Measurements from ENCODE around the gene RAMAC. TPM values are rescaled to one million over a fixed set of nuclear protein-coding genes. Genes with fewer than 3 reads are reported as not detected.

Gene RAMAC
- total RNA-seq, 2 donors from 2014 or later, result 37.3 to 40.8 TPM

DNA sequence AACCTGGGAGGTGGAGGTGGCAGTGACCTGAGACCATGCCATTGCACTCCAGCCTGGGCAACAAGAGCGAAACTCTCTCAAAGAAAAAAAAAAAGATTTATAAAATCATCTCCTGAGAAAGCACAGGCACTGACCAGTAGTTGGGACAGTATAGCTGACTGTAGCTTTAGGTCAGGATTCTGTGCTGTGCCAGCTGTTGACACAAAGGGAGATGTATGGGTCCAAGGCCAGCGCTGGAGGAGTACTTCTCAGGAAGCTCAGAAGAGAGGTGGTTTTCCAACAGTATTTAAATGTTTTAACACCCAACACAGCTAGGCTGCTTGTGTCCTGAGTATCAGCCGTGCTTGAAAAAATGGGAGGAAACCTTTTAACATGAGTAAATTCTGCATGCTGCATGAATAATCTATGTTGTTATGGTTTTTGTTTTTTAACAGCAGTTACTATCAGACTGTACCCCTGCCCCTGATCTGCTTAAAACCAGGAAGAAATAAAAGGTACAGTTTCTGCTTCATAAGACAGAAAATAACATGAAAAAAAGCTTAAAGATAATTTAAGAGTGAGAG is 6.5 kb downstream of the RAMAC start:
- TF ChIP-seq, protein P1, sequence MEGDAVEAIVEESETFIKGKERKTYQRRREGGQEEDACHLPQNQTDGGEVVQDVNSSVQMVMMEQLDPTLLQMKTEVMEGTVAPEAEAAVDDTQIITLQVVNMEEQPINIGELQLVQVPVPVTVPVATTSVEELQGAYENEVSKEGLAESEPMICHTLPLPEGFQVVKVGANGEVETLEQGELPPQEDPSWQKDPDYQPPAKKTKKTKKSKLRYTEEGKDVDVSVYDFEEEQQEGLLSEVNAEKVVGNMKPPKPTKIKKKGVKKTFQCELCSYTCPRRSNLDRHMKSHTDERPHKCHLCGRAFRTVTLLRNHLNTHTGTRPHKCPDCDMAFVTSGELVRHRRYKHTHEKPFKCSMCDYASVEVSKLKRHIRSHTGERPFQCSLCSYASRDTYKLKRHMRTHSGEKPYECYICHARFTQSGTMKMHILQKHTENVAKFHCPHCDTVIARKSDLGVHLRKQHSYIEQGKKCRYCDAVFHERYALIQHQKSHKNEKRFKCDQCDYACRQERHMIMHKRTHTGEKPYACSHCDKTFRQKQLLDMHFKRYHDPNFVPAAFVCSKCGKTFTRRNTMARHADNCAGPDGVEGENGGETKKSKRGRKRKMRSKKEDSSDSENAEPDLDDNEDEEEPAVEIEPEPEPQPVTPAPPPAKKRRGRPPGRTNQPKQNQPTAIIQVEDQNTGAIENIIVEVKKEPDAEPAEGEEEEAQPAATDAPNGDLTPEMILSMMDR (conservative IDR thresholded peaks at IDR 0.05), result no peak
- Mint-ChIP-seq H3K4me3 (no peak overlapping the region), H3K36me3 (ENCODE audit: low read depth) (peaks cover 39% of the 10 kb centered on the region), H3K27ac (no peak overlapping the region), H3K4me1 (peaks cover 16% of the 10 kb centered on the region), H3K27me3 (ENCODE audit: insufficient read depth) (peaks cover 2% of the 10 kb centered on the region), H3K9me3 (peaks cover 9% of the 10 kb centered on the region)
- peaks cover 23% of the 10 kb centered on the region for H3K36me3 ChIP-seq (ENCODE audit: control insufficient read depth, insufficient read depth, low read length)
- H3K27me3 ChIP-seq (ENCODE audit: control insufficient read depth, insufficient read depth, low read length, poor library complexity, severe bottlenecking), result no peaks in the 10 kb centered on the region
- peaks cover 5% of the 10 kb centered on the region for H3K4me1 ChIP-seq (ENCODE audit: control insufficient read depth, insufficient read depth, low read length)
- no peak for DNase-seq
- no peak overlapping the region for H3K4me3 ChIP-seq (ENCODE audit: low read length)
- no peak overlapping the region for H3K27ac ChIP-seq (ENCODE audit: low read depth, low read length)
- 90 to 93% methylated on average over 2 of the region's 3 CpGs for WGBS, 2 experiments (ENCODE audit: insufficient coverage in 1 of 2, insufficient read length in 1 of 2)
- no peak overlapping the region for H3K9ac ChIP-seq (ENCODE audit: extremely low read depth, low read length, poor library complexity, severe bottlenecking)
- no peaks in the 10 kb centered on the region for H3K9me3 ChIP-seq (ENCODE audit: control insufficient read depth, low read length)

DNA sequence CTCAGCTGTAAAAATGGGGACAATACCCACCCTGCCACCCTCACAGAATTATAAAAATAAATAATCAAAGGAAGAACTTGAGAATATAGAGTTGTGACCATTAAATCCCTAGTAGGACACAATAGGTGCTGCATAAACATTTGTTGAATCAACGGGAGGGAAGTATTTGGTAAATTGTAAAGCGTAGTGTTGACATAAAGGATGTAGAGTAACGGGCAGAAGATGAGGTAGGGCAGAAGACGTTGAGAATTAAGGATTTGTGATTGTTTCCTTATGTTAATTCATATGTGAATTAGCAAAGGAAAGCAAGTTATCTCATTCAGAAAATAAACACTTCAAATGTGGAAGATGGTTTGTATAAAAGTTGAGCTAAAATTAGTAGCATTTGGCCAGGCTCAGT is 7.1 kb downstream of the RAMAC start:
- Mint-ChIP-seq H3K36me3 (ENCODE audit: low read depth) (peaks cover 36% of the 10 kb centered on the region), H3K4me3 (no peak overlapping the region), H3K27ac (no peak overlapping the region), H3K27me3 (ENCODE audit: insufficient read depth) (peaks cover 2% of the 10 kb centered on the region), H3K4me1 (peaks cover 16% of the 10 kb centered on the region), H3K9me3 (peaks cover 9% of the 10 kb centered on the region)
- H3K4me3 ChIP-seq (ENCODE audit: low read length), result no peak overlapping the region
- no peaks in the 10 kb centered on the region for H3K27me3 ChIP-seq (ENCODE audit: control insufficient read depth, insufficient read depth, low read length, poor library complexity, severe bottlenecking)
- no peak overlapping the region for H3K9ac ChIP-seq (ENCODE audit: extremely low read depth, low read length, poor library complexity, severe bottlenecking)
- H3K4me1 ChIP-seq (ENCODE audit: control insufficient read depth, insufficient read depth, low read length), result peaks cover 5% of the 10 kb centered on the region
- no peak overlapping the region for H3K27ac ChIP-seq (ENCODE audit: low read depth, low read length)
- WGBS, 2 experiments (ENCODE audit: insufficient coverage in 1 of 2, insufficient read length in 1 of 2), result 77 to 97% methylated on average over 4 of the region's 4 CpGs
- peaks cover 21% of the 10 kb centered on the region for H3K36me3 ChIP-seq (ENCODE audit: control insufficient read depth, insufficient read depth, low read length)
- H3K9me3 ChIP-seq (ENCODE audit: control insufficient read depth, low read length), result no peaks in the 10 kb centered on the region
- TF ChIP-seq, protein P1 (conservative IDR thresholded peaks at IDR 0.05), result no peak
- DNase-seq, result no peak

DNA sequence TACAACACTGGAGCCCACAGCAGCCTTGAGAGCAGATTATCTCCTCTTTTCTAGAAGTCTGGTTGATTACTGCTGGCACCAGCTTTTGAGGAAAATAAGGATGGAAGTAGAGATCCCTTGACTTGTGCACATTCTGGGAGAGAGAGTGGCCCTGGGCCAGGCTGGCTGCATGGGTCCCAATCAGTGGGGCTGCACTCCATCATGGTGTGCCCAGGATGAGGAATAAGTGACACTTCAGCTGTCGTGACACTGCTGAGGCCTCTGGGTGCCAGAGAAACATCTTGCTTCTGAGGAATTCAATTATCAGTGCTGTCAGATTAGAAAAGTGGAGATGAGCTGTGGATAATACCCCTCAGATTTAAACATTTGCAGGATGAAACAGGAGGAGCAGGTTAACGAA is 9.1 kb downstream of the RAMAC start:
- no peak overlapping the region for H3K4me3 Mint-ChIP-seq
- H3K9me3 ChIP-seq (ENCODE audit: control insufficient read depth, low read length), result peaks cover 5% of the 10 kb centered on the region
- H3K36me3 ChIP-seq (ENCODE audit: control insufficient read depth, insufficient read depth, low read length), result peaks cover 7% of the 10 kb centered on the region
- peaks cover 5% of the 10 kb centered on the region for H3K4me1 ChIP-seq (ENCODE audit: control insufficient read depth, insufficient read depth, low read length)
- H3K27ac ChIP-seq (ENCODE audit: low read depth, low read length), result no peak overlapping the region
- WGBS, 2 experiments (ENCODE audit: insufficient coverage in 1 of 2, insufficient read length in 1 of 2), result 85 to 92% methylated on average over 2 of the region's 2 CpGs
- peaks cover 18% of the 10 kb centered on the region for H3K4me1 Mint-ChIP-seq
- peaks cover 19% of the 10 kb centered on the region for H3K9me3 Mint-ChIP-seq
- H3K9ac ChIP-seq (ENCODE audit: extremely low read depth, low read length, poor library complexity, severe bottlenecking), result no peak overlapping the region
- TF ChIP-seq, protein P1 (conservative IDR thresholded peaks at IDR 0.05), result no peak
- H3K27me3 Mint-ChIP-seq (ENCODE audit: insufficient read depth), result peaks cover 2% of the 10 kb centered on the region
- H3K27me3 ChIP-seq (ENCODE audit: control insufficient read depth, insufficient read depth, low read length, poor library complexity, severe bottlenecking), result no peaks in the 10 kb centered on the region
- peaks cover 25% of the 10 kb centered on the region for H3K36me3 Mint-ChIP-seq (ENCODE audit: low read depth)
- no peak for DNase-seq
- no peak overlapping the region for H3K27ac Mint-ChIP-seq
- H3K4me3 ChIP-seq (ENCODE audit: low read length), result no peak overlapping the region

All from endodermal cell (in vitro differentiated cells).